ENCODE data around the gene NTSR2. TPM values are rescaled to one million over a fixed set of nuclear protein-coding genes. Genes with fewer than 3 reads are reported as not detected.

NTSR2 gene
- polyA plus RNA-seq, 1 experiment: not detected

- CTCF ChIA-PET: no interaction called here
- no peak for TF ChIP-seq CTCF (IDR thresholded peaks at IDR 0.05; ENCODE audit: insufficient read depth, low read depth, low read length)
- H3K27me3 ChIP-seq (ENCODE audit: control insufficient read depth, insufficient read depth, low read length): no peaks in the 10 kb centered on the region
- H3K36me3 ChIP-seq (ENCODE audit: control insufficient read depth, insufficient read depth, low read length): no peaks in the 10 kb centered on the region
- no peak overlapping the region for H3K4me3 ChIP-seq (ENCODE audit: low read depth, low read length)
- POLR2A ChIA-PET: no interaction called here
- DNase-seq (ENCODE audit: low read depth): no peak
These were observed 56.7 kb downstream of the NTSR2 start for GRCh38 chr2:11613297-11613696.

DNA sequence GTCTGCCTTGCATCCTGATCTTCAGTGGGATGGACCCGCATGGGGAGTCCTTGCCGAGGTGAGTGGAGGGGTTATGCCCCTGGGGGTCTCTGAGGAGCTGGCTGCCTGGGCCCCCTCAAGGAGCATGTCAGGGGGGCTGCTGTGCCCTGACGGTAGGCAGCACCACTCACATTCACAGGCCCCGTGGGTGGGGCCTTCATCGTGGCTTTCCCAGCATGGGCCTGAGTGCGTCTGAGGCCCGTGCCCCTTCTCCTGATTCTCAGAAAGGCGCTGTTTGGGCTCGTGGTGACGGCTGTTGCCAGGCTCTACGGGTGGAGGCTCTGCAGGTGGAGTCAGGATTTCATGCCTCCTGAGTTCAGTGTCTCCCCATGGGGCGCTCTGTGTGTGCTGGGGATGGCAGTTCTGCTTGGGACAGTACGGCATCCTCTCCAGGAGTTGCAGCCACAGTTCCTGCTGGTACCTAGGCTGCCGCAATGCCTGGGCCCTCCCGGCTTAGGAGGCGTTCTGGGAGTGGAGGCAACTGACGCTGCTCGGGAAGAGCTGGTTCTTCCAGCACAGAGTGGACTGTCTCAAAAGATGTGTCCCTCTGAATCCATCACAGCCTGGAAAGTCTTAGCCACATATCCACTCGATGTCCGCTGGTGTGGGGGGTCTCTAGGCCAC is 57.3 kb downstream of the NTSR2 start:
- H3K4me3 ChIP-seq (ENCODE audit: low read depth, low read length): no peak overlapping the region
- no peak for TF ChIP-seq CTCF (IDR thresholded peaks at IDR 0.05; ENCODE audit: insufficient read depth, low read depth, low read length)
- DNase-seq (ENCODE audit: low read depth): no peak
- H3K27me3 ChIP-seq (ENCODE audit: control insufficient read depth, insufficient read depth, low read length): no peaks in the 10 kb centered on the region
- CTCF ChIA-PET: interaction anchor here (0.6 kb wide), 2 partner anchors 18 to 833 kb away, joined by 3 read pairs; no protein-coding TSS in a partner anchor
- no peaks in the 10 kb centered on the region for H3K36me3 ChIP-seq (ENCODE audit: control insufficient read depth, insufficient read depth, low read length)
- POLR2A ChIA-PET: no interaction called here

DNA sequence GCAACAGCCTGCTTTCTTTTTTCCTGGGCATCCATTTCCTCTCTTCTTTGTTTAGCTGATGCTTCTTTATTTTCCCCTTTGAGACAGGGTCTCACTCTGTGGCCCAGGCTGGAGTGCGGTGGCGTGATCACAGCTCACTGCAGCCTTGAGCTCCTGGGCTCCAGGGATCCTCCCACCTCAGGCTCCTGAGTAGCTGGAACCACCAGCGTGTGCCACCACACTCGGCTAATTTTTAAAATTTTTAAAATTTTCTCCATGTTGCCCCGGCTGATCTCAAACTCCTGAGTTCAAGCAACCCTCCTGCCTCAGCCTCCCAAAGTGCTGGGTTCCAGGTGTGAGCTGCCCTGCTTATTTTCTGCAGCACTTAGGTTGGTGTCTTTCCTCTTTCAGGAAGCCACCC is 58.7 kb downstream of the NTSR2 start:
- CTCF ChIA-PET: interaction anchor here (7.1 kb wide), 1 partner anchor 28 kb away, joined by 28 read pairs; no protein-coding TSS in a partner anchor

GRCh38 chr2:11610624-11611242 is 59.3 kb downstream of the NTSR2 start:
- POLR2A ChIA-PET: no interaction called here
- Histone ChIP-seq H3K36me3 (ENCODE audit: control insufficient read depth, insufficient read depth, low read length) (no peaks in the 10 kb centered on the region), H3K27me3 (ENCODE audit: control insufficient read depth, insufficient read depth, low read length) (no peaks in the 10 kb centered on the region), H3K4me3 (ENCODE audit: low read depth, low read length) (no peak overlapping the region)
- CTCF ChIA-PET: interaction anchor here (7.1 kb wide), 1 partner anchor 28 kb away, joined by 28 read pairs; no protein-coding TSS in a partner anchor
- no peak for DNase-seq (ENCODE audit: low read depth)
- no peak for TF ChIP-seq CTCF (IDR thresholded peaks at IDR 0.05; ENCODE audit: insufficient read depth, low read depth, low read length)

More for the DNA sequence above, 58.7 kb downstream of the NTSR2 start:
- Histone ChIP-seq H3K36me3 (ENCODE audit: control insufficient read depth, insufficient read depth, low read length) (no peaks in the 10 kb centered on the region), H3K4me3 (ENCODE audit: low read depth, low read length) (no peak overlapping the region), H3K27me3 (ENCODE audit: control insufficient read depth, insufficient read depth, low read length) (no peaks in the 10 kb centered on the region)
- POLR2A ChIA-PET: no interaction called here
- DNase-seq (ENCODE audit: low read depth): no peak
- no peak for TF ChIP-seq CTCF (IDR thresholded peaks at IDR 0.05; ENCODE audit: insufficient read depth, low read depth, low read length)

Other genes starting within 250 kb of the NTSR2 start
- gene E2F6, start 204.0 kb downstream of the NTSR2 start, polyA plus RNA-seq (2011; rRNA removed): 4.9 and 7.9 TPM in 2 replicates
- gene GREB1, start 136.2 kb downstream of the NTSR2 start, polyA plus RNA-seq (2011; rRNA removed): not detected in 2 replicates
- gene LPIN1, start 76.4 kb upstream of the NTSR2 start, polyA plus RNA-seq (2011; rRNA removed): 20.7 and 20.8 TPM in 2 replicates

All from BJ (cell line).